HepG2 (cell line): ENCODE data around the gene ANLN. TPM values are rescaled to one million over a fixed set of nuclear protein-coding genes. Genes with fewer than 3 reads are reported as not detected.

Source experiments
- EZH2 ChIP-seq: conservative IDR thresholded peaks from 2 replicates; pipeline ENCODE4 v1.6.1; 2012; ENCODE audit warnings: mild to moderate bottlenecking, low read depth, low read length, moderate library complexity
- HNF4A ChIP-seq: sonication (generic); formaldehyde crosslinking; IDR thresholded peaks from 2 replicates; pipeline ENCODE4 v1.4.0; 2020; ENCODE audit warnings: missing genetic modification reagents
- NR2F6 ChIP-seq, 2 experiments: IDR thresholded peaks; 2 replicates each; pipeline ENCODE4 v1.6.1; 2016; ENCODE audit warnings: antibody characterized with exemption in 1 of 2, mild to moderate bottlenecking in 1 of 2
- PBX3 ChIP-seq: sonication (generic); formaldehyde crosslinking; IDR thresholded peaks from 2 replicates; pipeline ENCODE4 v1.8.1; 2023; ENCODE audit warnings: missing genetic modification reagents, inconsistent platforms, borderline replicate concordance
- PITX1 ChIP-seq: sonication (generic); formaldehyde crosslinking; IDR thresholded peaks from 2 replicates; pipeline ENCODE4 v1.5.1; 2020; ENCODE audit warnings: mild to moderate bottlenecking, missing genetic modification reagents
- PRDM10 ChIP-seq: sonication (generic); formaldehyde crosslinking; IDR thresholded peaks from 2 replicates; pipeline ENCODE4 v1.4.0; 2020; ENCODE audit warnings: low read depth, missing genetic modification reagents
- SMYD3 ChIP-seq: sonication (generic); formaldehyde crosslinking; IDR thresholded peaks from 2 replicates; pipeline ENCODE4 v1.8.1; 2023; ENCODE audit warnings: mild to moderate bottlenecking, missing genetic modification reagents
- SOX6 ChIP-seq, 2 experiments: fragments of 450-650 bp in 1 of 2; sonication (generic) in 1 of 2; formaldehyde crosslinking in 1 of 2; IDR thresholded peaks; 2 replicates each; pipeline versions ENCODE4 v1.4.0 to v1.6.1; 2017 to 2020; ENCODE audit warnings: antibody characterized with exemption in 1 of 2, mild to moderate bottlenecking in 1 of 2, missing genetic modification reagents in 1 of 2
- TARDBP ChIP-seq: sonication (generic); formaldehyde crosslinking; IDR thresholded peaks from 2 replicates; pipeline ENCODE4 v1.8.0; 2022; ENCODE audit warnings: mild to moderate bottlenecking, missing genetic modification reagents
- U2AF2 ChIP-seq: fragments of 200-400 bp; formaldehyde crosslinking; IDR thresholded peaks from 2 replicates; pipeline ENCODE4 v1.6.1; 2017; ENCODE audit warnings: low read depth, mild to moderate bottlenecking, low read length
- ZBTB7B ChIP-seq: sonication (generic); formaldehyde crosslinking; IDR thresholded peaks from 2 replicates; pipeline ENCODE4 v1.4.0; 2020; ENCODE audit warnings: missing genetic modification reagents
- ZNF142 ChIP-seq: sonication (generic); formaldehyde crosslinking; IDR thresholded peaks from 2 replicates; pipeline ENCODE4 v1.4.0; 2020; ENCODE audit warnings: missing genetic modification reagents
- ZNF614 ChIP-seq: IDR thresholded peaks from 2 replicates; pipeline ENCODE4 v1.6.1; 2018; ENCODE audit warnings: missing biosample characterization, missing genetic modification reagents, inconsistent platforms, borderline replicate concordance
- ZSCAN9 ChIP-seq: IDR thresholded peaks from 2 replicates; pipeline ENCODE4 v1.6.1; 2016; ENCODE audit warnings: borderline replicate concordance
- polyA plus RNA-seq, 8 experiments: library from polyadenylated mRNA; depleted of rRNA in 3 of 8; stranded (reverse) in 7 of 8; unstranded in 1 of 8; fragments of >200 nt; fragmentation: Illumina TruSeq in 4 of 8; extraction: Trizol in 4 of 8; gene quantifications; 2 replicates each; pipeline versions ENCODE4 v1.2.1 to v1.2.3, GENCODE V29; 2011 to 2016; ENCODE audit warnings: low read depth in 4 of 8, missing spikeins in 1 of 8, mixed read lengths in 1 of 8; ENCODE audit not compliant: insufficient read depth in 1 of 8
- total RNA-seq, 5 experiments: library from RNA; depleted of rRNA; stranded (reverse); fragments of >200 nt; fragmentation: Illumina TruSeq; extraction: Trizol; gene quantifications; 2 replicates each; pipeline ENCODE4 v1.2.3, GENCODE V29; 2016; ENCODE audit warnings: low read depth in 1 of 5
- TF ChIP-seq, protein P1 (sequence below): IDR thresholded peaks from 2 replicates; pipeline ENCODE4 v1.4.0; 2020; ENCODE audit warnings: mild to moderate bottlenecking, missing genetic modification reagents

The ANLN gene
- total and polyA plus RNA-seq, 2 of the 13 experiments (the other 11 are each of a cell fraction or from before 2014, with no cell fraction given), result 20.0 to 72.0 TPM

- TF ChIP-seq ZBTB7B (peak; percentile 84), SOX6 (IDR thresholded peaks at IDR 0.05) (no peak), SOX6 (CRISPR knock-in tag; IDR thresholded peaks at IDR 0.05) (peak; percentile 59; the same call in 1 of the 2 replicates), EZH2 (no peak), PITX1 (CRISPR knock-in tag) (peak; percentile 96), U2AF2 (no peak), HNF4A (peak; percentile 74), SMYD3 (CRISPR knock-in tag) (0 out of 2 replicates have a peak, but pooled peaks have one; percentile 38), ZNF142 (CRISPR knock-in tag) (no peak), ZNF614 (CRISPR knock-in tag) (peak; percentile 51; the same call in 1 of the 2 replicates), NR2F6 (IDR thresholded peaks at IDR 0.05) (peak; percentile 15; the same call in 1 of the 2 replicates), NR2F6 (CRISPR knock-in tag; IDR thresholded peaks at IDR 0.05) (peak; percentile 54; the same call in 1 of the 2 replicates), PRDM10 (no peak), ZSCAN9 (CRISPR knock-in tag) (0 out of 2 replicates have a peak, but pooled peaks have one; percentile 63), PBX3 (CRISPR knock-in tag) (no peak), TARDBP (peak; percentile 55; the same call in 1 of the 2 replicates)
- TF ChIP-seq, protein P1, sequence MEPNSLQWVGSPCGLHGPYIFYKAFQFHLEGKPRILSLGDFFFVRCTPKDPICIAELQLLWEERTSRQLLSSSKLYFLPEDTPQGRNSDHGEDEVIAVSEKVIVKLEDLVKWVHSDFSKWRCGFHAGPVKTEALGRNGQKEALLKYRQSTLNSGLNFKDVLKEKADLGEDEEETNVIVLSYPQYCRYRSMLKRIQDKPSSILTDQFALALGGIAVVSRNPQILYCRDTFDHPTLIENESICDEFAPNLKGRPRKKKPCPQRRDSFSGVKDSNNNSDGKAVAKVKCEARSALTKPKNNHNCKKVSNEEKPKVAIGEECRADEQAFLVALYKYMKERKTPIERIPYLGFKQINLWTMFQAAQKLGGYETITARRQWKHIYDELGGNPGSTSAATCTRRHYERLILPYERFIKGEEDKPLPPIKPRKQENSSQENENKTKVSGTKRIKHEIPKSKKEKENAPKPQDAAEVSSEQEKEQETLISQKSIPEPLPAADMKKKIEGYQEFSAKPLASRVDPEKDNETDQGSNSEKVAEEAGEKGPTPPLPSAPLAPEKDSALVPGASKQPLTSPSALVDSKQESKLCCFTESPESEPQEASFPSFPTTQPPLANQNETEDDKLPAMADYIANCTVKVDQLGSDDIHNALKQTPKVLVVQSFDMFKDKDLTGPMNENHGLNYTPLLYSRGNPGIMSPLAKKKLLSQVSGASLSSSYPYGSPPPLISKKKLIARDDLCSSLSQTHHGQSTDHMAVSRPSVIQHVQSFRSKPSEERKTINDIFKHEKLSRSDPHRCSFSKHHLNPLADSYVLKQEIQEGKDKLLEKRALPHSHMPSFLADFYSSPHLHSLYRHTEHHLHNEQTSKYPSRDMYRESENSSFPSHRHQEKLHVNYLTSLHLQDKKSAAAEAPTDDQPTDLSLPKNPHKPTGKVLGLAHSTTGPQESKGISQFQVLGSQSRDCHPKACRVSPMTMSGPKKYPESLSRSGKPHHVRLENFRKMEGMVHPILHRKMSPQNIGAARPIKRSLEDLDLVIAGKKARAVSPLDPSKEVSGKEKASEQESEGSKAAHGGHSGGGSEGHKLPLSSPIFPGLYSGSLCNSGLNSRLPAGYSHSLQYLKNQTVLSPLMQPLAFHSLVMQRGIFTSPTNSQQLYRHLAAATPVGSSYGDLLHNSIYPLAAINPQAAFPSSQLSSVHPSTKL, result peak; percentile 74
These were observed 4.2 kb downstream of the ANLN start (continued) for GRCh38 chr7:36393826-36394225.
